CD14-positive monocyte (primary cell): ENCODE measurements around the gene SLC37A2. TPM values are rescaled to one million over a fixed set of nuclear protein-coding genes. Genes with fewer than 3 reads are reported as not detected.

ENCODE experiments used
- DNase-seq, 3 donors: peaks; one replicate each; pipeline ENCODE4 v3.0.0-alpha.2; 2011 to 2022
- H2AFZ ChIP-seq: 2 replicates; pipeline ENCODE4 v1.6.0; 2012; ENCODE audit warnings: mild to moderate bottlenecking, low read depth, low read length, inconsistent platforms; ENCODE audit not compliant: insufficient read depth, poor library complexity, severe bottlenecking
- H3K27ac ChIP-seq, 2 donors: 1 replicate in 1 of 2; 2 replicates in 1 of 2; pipeline ENCODE4 v1.5.1; 2012 to 2013; ENCODE audit warnings: low read length in 2 of 2, control low read depth in 1 of 2, inconsistent platforms in 1 of 2, low read depth in 1 of 2, mild to moderate bottlenecking in 1 of 2
- H3K27me3 ChIP-seq, 2 donors: one replicate each; pipeline versions ENCODE4 v1.6.0 to v1.6.1; 2011 to 2013; ENCODE audit warnings: low read length in 2 of 2; ENCODE audit not compliant: control insufficient read depth in 2 of 2, insufficient read depth in 2 of 2
- H3K36me3 ChIP-seq, 2 donors: replicated peaks in 1 of 2; 1 replicate in 1 of 2; 2 replicates in 1 of 2; pipeline versions ENCODE4 v1.5.1 to v1.6.1; 2012 to 2013; ENCODE audit warnings: low read length in 2 of 2, control low read depth in 1 of 2, inconsistent platforms in 1 of 2, mild to moderate bottlenecking in 1 of 2; ENCODE audit not compliant: insufficient read depth in 2 of 2, control insufficient read depth in 1 of 2
- H3K4me1 ChIP-seq, 2 donors: 1 replicate in 1 of 2; 2 replicates in 1 of 2; pipeline versions ENCODE4 v1.5.1 to v1.6.1; 2012 to 2013; ENCODE audit warnings: low read length in 2 of 2, control low read depth in 1 of 2, inconsistent platforms in 1 of 2, mild to moderate bottlenecking in 1 of 2, moderate library complexity in 1 of 2; ENCODE audit not compliant: insufficient read depth in 2 of 2, control insufficient read depth in 1 of 2
- H3K4me2 ChIP-seq: replicated peaks from 2 replicates; pipeline ENCODE3; 2012; ENCODE audit warnings: low read length, moderate library complexity, mild to moderate bottlenecking; ENCODE audit not compliant: poor library complexity, severe bottlenecking; ENCODE audit errors: extremely low read depth
- H3K4me3 ChIP-seq, 3 experiments: fragments of 200-600 bp in 1 of 3; sonication (generic) in 1 of 3; replicated peaks in 1 of 3; 1 replicate in 2 of 3; 2 replicates in 1 of 3; pipeline ENCODE4 v1.5.1; 2011 to 2013; ENCODE audit warnings: low read length in 3 of 3, mild to moderate bottlenecking in 3 of 3, control low read depth in 2 of 3, low read depth in 2 of 3, inconsistent platforms in 1 of 3, moderate library complexity in 1 of 3
- H3K79me2 ChIP-seq: 2 replicates; pipeline ENCODE4 v1.6.0; 2012; ENCODE audit warnings: mild to moderate bottlenecking, control low read depth, inconsistent platforms, low read length, moderate library complexity; ENCODE audit not compliant: insufficient read depth
- H3K9ac ChIP-seq: 2 replicates; pipeline ENCODE4 v1.6.0; 2017; ENCODE audit warnings: low read length, mild to moderate bottlenecking; ENCODE audit not compliant: insufficient read depth, poor library complexity, severe bottlenecking
- H3K9me3 ChIP-seq, 2 donors: replicated peaks in 1 of 2; 1 replicate in 1 of 2; 2 replicates in 1 of 2; pipeline versions ENCODE4 v1.5.1 to v1.6.1; 2012 to 2013; ENCODE audit warnings: low read length in 2 of 2, control low read depth in 1 of 2; ENCODE audit not compliant: control insufficient read depth in 1 of 2, insufficient read depth in 1 of 2
- H4K20me1 ChIP-seq: 2 replicates; pipeline ENCODE4 v1.6.0; 2012; ENCODE audit warnings: mild to moderate bottlenecking, low read length, control low read depth, moderate library complexity; ENCODE audit not compliant: insufficient read depth
- H3K27ac Mint-ChIP-seq, 7 donors: one replicate each; pipeline ENCODE4 v1.8.0; 2020; ENCODE audit warnings: mild to moderate bottlenecking in 7 of 7, mixed read lengths in 7 of 7, moderate library complexity in 6 of 7, inconsistent platforms in 2 of 7
- H3K27me3 Mint-ChIP-seq, 3 donors: one replicate each; pipeline ENCODE4 v1.8.0; 2021 to 2022; ENCODE audit warnings: low read depth in 3 of 3, mild to moderate bottlenecking in 3 of 3, mixed read lengths in 3 of 3, moderate library complexity in 3 of 3, inconsistent platforms in 1 of 3
- H3K36me3 Mint-ChIP-seq, 2 donors: one replicate each; pipeline ENCODE4 v1.8.0; 2020; ENCODE audit warnings: mixed read lengths in 2 of 2, inconsistent platforms in 1 of 2, mild to moderate bottlenecking in 1 of 2
- H3K4me1 Mint-ChIP-seq: one replicate; pipeline ENCODE4 v1.8.0; 2020; ENCODE audit warnings: mild to moderate bottlenecking, mixed read lengths
- H3K4me3 Mint-ChIP-seq, 2 donors: one replicate each; pipeline ENCODE4 v1.8.0; 2020; ENCODE audit warnings: mild to moderate bottlenecking in 2 of 2, mixed read lengths in 2 of 2, moderate library complexity in 1 of 2
- H3K9me3 Mint-ChIP-seq, 7 donors: one replicate each; pipeline ENCODE4 v1.8.0; 2020 to 2022; ENCODE audit warnings: mixed read lengths in 7 of 7, mild to moderate bottlenecking in 6 of 7, moderate library complexity in 6 of 7, inconsistent platforms in 2 of 7
- WGBS: methylation state at CpG from one replicate; pipeline ENCODE4 v1.1.5; 2013; ENCODE audit warnings: missing lambda C conversion rate; ENCODE audit not compliant: insufficient coverage; 5-methylcytosine and 5-hydroxymethylcytosine counted together
- intact Hi-C, 2 donors: fragments of 100-400 bp; cut with micrococcal nuclease; formaldehyde crosslinking; loops; one replicate each; pipeline versions ENCODE4 v1.15.0 to v1.15.1; 2023
- polyA plus RNA-seq, 3 donors: library from polyadenylated mRNA; depleted of rRNA in 1 of 3; unstranded in 2 of 3; stranded (reverse) in 1 of 3; fragments of 300-500 nt in 2 of 3; fragments of >200 nt in 1 of 3; fragmentation: Illumina TruSeq in 2 of 3; gene quantifications; 1 replicate in 2 of 3; 2 replicates in 1 of 3; pipeline ENCODE4 v1.2.3, GENCODE V29; 2012 to 2021
- TF ChIP-seq, protein P1 (sequence below): fragments of 200-600 bp; IDR thresholded peaks from one replicate; pipeline ENCODE4 v1.8.0; 2022; ENCODE audit warnings: antibody characterized with exemption, mild to moderate bottlenecking

SLC37A2 gene
- polyA plus RNA-seq, 3 donors: 70.8 to 81.5 (median 78.9) TPM

DNA sequence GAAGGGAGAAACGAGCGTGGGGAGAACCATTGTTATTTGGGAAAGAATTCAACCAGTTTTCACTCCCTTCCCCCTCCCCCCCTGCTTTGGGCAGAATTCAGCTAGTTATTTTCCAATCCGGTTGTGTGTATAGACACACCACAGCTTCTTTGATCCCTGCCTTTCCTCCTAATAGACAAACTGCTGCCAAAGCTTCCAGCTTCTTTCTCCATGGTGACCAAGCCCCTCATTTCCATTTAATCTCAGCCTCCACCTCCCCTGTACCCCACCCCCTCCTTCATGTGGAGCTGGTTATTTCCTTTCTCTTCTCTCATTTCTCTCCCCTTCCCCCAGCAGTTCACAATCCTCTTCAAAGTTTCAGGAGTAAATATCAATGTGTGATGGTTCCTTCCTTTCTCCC is 76.7 kb downstream of the SLC37A2 start:
- no peaks in the 10 kb centered on the region for H3K9me3 ChIP-seq
- peaks cover 0 to 2% (median 0%) of the 10 kb centered on the region in 7 donors for H3K9me3 Mint-ChIP-seq
- no peak overlapping the region for H3K27ac Mint-ChIP-seq
- H3K4me1 Mint-ChIP-seq: peaks cover 4% of the 10 kb centered on the region
- no peak overlapping the region for H3K4me3 Mint-ChIP-seq
- no peak overlapping the region for H3K9ac ChIP-seq
- no peaks in the 10 kb centered on the region for H3K36me3 Mint-ChIP-seq
- 88% methylated on average over 1 of the region's 3 CpGs for WGBS
- intact Hi-C loops: no loop called here
- DNase-seq: no peak
- H3K4me3 ChIP-seq: no peak overlapping the region
- no peak overlapping the region for H3K27ac ChIP-seq
- TF ChIP-seq, protein P1, sequence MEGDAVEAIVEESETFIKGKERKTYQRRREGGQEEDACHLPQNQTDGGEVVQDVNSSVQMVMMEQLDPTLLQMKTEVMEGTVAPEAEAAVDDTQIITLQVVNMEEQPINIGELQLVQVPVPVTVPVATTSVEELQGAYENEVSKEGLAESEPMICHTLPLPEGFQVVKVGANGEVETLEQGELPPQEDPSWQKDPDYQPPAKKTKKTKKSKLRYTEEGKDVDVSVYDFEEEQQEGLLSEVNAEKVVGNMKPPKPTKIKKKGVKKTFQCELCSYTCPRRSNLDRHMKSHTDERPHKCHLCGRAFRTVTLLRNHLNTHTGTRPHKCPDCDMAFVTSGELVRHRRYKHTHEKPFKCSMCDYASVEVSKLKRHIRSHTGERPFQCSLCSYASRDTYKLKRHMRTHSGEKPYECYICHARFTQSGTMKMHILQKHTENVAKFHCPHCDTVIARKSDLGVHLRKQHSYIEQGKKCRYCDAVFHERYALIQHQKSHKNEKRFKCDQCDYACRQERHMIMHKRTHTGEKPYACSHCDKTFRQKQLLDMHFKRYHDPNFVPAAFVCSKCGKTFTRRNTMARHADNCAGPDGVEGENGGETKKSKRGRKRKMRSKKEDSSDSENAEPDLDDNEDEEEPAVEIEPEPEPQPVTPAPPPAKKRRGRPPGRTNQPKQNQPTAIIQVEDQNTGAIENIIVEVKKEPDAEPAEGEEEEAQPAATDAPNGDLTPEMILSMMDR: no peak
- peaks cover 2 to 6% of the 10 kb centered on the region in 2 donors for H3K4me1 ChIP-seq
- H3K27me3 ChIP-seq: peaks cover 0 to 16% of the 10 kb centered on the region in 2 donors
- H2AFZ ChIP-seq: no peak overlapping the region
- no peak overlapping the region for H3K4me2 ChIP-seq
- peaks cover 22 to 35% (median 23%) of the 10 kb centered on the region in 3 donors for H3K27me3 Mint-ChIP-seq
- no peaks in the 10 kb centered on the region for H4K20me1 ChIP-seq
- no peaks in the 10 kb centered on the region for H3K36me3 ChIP-seq
- H3K79me2 ChIP-seq: no peaks in the 10 kb centered on the region

Other genes starting within 250 kb of the SLC37A2 start
- 10 to 100 TPM in 1 of 3 donors, under 1 TPM in 2; 0.39 to 11.6 (median 0.81) TPM for gene ROBO3, start 197.9 kb upstream of the SLC37A2 start, polyA plus RNA-seq
- under 1 TPM in 2 of 3 donors, not detected in 1; 0.19 to 0.20 TPM for gene ROBO4, start 165.4 kb upstream of the SLC37A2 start, polyA plus RNA-seq
- not detected for gene HEPN1, start 144.1 kb upstream of the SLC37A2 start, polyA plus RNA-seq
- gene HEPACAM, start 127.3 kb upstream of the SLC37A2 start, polyA plus RNA-seq: not detected
- gene CCDC15, start 109.1 kb upstream of the SLC37A2 start, polyA plus RNA-seq: under 1 TPM; 0.24 to 0.32 (median 0.28) TPM
- gene TMEM218, start 48.3 kb downstream of the SLC37A2 start, polyA plus RNA-seq: 10 to 100 TPM; 40.3 to 57.7 (median 55.7) TPM
- not detected for gene PKNOX2, start 101.4 kb downstream of the SLC37A2 start, polyA plus RNA-seq